K562 (cell line): ENCODE measurements around the gene HCRT. TPM values are rescaled to one million over a fixed set of nuclear protein-coding genes. Genes with fewer than 3 reads are reported as not detected.

Source experiments
- EZH2 ChIP-seq: IDR thresholded peaks from 2 replicates; pipeline ENCODE4 v1.6.1; 2012; ENCODE audit warnings: low read depth, mild to moderate bottlenecking, inconsistent platforms, low read length, borderline replicate concordance
- FOXK2 ChIP-seq, 2 experiments: fragments of 450-650 bp; IDR thresholded peaks in 1 of 2; conservative IDR thresholded peaks in 1 of 2; 2 replicates each; pipeline ENCODE4 v1.6.1; 2016; ENCODE audit warnings: low read depth in 2 of 2, mild to moderate bottlenecking in 1 of 2
- JUN ChIP-seq, 2 experiments: sonication (generic) in 1 of 2; formaldehyde crosslinking in 1 of 2; IDR thresholded peaks; 2 replicates each; pipeline versions ENCODE4 v1.6.1 to v1.8.0; 2012 to 2022; ENCODE audit warnings: borderline replicate concordance in 2 of 2, mild to moderate bottlenecking in 2 of 2, improper control_type of control experiment in 1 of 2, low read depth in 1 of 2, low read length in 1 of 2, missing genetic modification reagents in 1 of 2
- MIER1 ChIP-seq: fragments of 450-650 bp; IDR thresholded peaks from 2 replicates; pipeline ENCODE4 v1.6.1; 2016; ENCODE audit warnings: antibody characterized with exemption, mild to moderate bottlenecking, low read depth
- NFE2 ChIP-seq: IDR thresholded peaks from 2 replicates; pipeline ENCODE4 v1.6.1; 2014; ENCODE audit warnings: antibody characterized with exemption, low read depth
- PPARD ChIP-seq: fragments of 250-450 bp; sonication (Bioruptor Pico); IDR thresholded peaks from 2 replicates; pipeline ENCODE4 v1.8.0; 2022; ENCODE audit warnings: inconsistent platforms, mild to moderate bottlenecking, moderate library complexity
- SAFB2 ChIP-seq: fragments of 200-400 bp; formaldehyde crosslinking; IDR thresholded peaks from 2 replicates; pipeline ENCODE4 v1.6.1; 2018; ENCODE audit warnings: borderline replicate concordance, low read length, low read depth, moderate library complexity; ENCODE audit not compliant: severe bottlenecking
- SMARCA4 ChIP-seq: fragments of 450-650 bp; IDR thresholded peaks from 2 replicates; pipeline ENCODE4 v1.6.1; 2016
- ZBTB9 ChIP-seq: fragments of 450-650 bp; formaldehyde crosslinking; IDR thresholded peaks from 2 replicates; pipeline ENCODE4 v1.4.0; 2020; ENCODE audit warnings: mild to moderate bottlenecking, moderate library complexity
- ZNF184 ChIP-seq: sonication (generic); formaldehyde crosslinking; IDR thresholded peaks from 2 replicates; pipeline ENCODE4 v1.5.0; 2020; ENCODE audit warnings: missing genetic modification reagents
- ZNF212 ChIP-seq: fragments of 450-650 bp; formaldehyde crosslinking; IDR thresholded peaks from 2 replicates; pipeline ENCODE4 v1.4.0; 2020; ENCODE audit warnings: mild to moderate bottlenecking
- ZNF282 ChIP-seq: sonication (generic); formaldehyde crosslinking; IDR thresholded peaks from 2 replicates; pipeline ENCODE4 v1.8.1; 2023; ENCODE audit warnings: missing genetic modification reagents
- polyA plus RNA-seq, 8 experiments: library from polyadenylated mRNA; depleted of rRNA in 4 of 8; stranded (reverse) in 5 of 8; unstranded in 3 of 8; fragments of >200 nt; fragmentation: Nextera tagmentation in 2 of 8; fragmentation: Illumina TruSeq in 1 of 8; extraction: Ambion mirVana in 2 of 8; extraction: Trizol in 1 of 8; gene quantifications; 2 replicates each; pipeline versions ENCODE4 v1.2.1 to v1.2.3, GENCODE V29; 2011 to 2014; ENCODE audit warnings: inconsistent platforms in 1 of 8, missing spikeins in 1 of 8
- total RNA-seq, 7 experiments: library from RNA; depleted of rRNA in 6 of 7; stranded (reverse); fragments of >200 nt in 6 of 7; fragmentation: Illumina TruSeq in 2 of 7; extraction: Trizol in 2 of 7; gene quantifications; 2 replicates each; pipeline versions ENCODE4 v1.2.1 to v1.2.3, GENCODE V29; 2011 to 2021; ENCODE audit warnings: low replicate concordance in 1 of 7
- TF ChIP-seq, protein P1 (sequence below): sonication (generic); formaldehyde crosslinking; IDR thresholded peaks from 2 replicates; pipeline ENCODE4 v1.8.0; 2022; ENCODE audit warnings: mild to moderate bottlenecking, missing genetic modification reagents

The HCRT gene
- total and polyA plus RNA-seq, 9 of the 15 experiments (the other 6 are each of a cell fraction or from before 2014, with no cell fraction given), result not detected

- TF ChIP-seq, protein P1, sequence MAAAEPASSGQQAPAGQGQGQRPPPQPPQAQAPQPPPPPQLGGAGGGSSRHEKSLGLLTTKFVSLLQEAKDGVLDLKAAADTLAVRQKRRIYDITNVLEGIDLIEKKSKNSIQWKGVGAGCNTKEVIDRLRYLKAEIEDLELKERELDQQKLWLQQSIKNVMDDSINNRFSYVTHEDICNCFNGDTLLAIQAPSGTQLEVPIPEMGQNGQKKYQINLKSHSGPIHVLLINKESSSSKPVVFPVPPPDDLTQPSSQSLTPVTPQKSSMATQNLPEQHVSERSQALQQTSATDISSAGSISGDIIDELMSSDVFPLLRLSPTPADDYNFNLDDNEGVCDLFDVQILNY, result no peak
- TF ChIP-seq ZBTB9 (CRISPR knock-in tag), result no peak
- TF ChIP-seq JUN (IDR thresholded peaks at IDR 0.05; ENCODE audit: borderline replicate concordance, low read depth, low read length), result peak; percentile 73; the same call in 1 of the 2 replicates
- no peak for TF ChIP-seq JUN (CRISPR knock-in tag; IDR thresholded peaks at IDR 0.05; ENCODE audit: borderline replicate concordance)
- peak; percentile 71; the same call in 1 of the 2 replicates for TF ChIP-seq MIER1
- peak; percentile 88 for TF ChIP-seq SMARCA4
- TF ChIP-seq ZNF184 (CRISPR knock-in tag), result no peak
- no peak for TF ChIP-seq ZNF212 (CRISPR knock-in tag)
- no peak for TF ChIP-seq PPARD (CRISPR knock-in tag)
- TF ChIP-seq EZH2, result no peak
- peak in 1 of 2 experiments; percentile 50; a peak in 2 of 4 replicates for TF ChIP-seq FOXK2 (conservative IDR thresholded peaks at IDR 0.05 in 1 of 2, IDR thresholded peaks at IDR 0.05 in 1 of 2; ENCODE audit: low read depth in 2 of 2)
- TF ChIP-seq SAFB2, result no peak
- no peak for TF ChIP-seq ZNF282 (CRISPR knock-in tag)
- TF ChIP-seq NFE2, result peak; percentile 61; the same call in 1 of the 2 replicates
These were observed 2.1 kb downstream of the HCRT start (continued) for GRCh38 chr17:42182927-42183734.
